ENCODE results near the gene PES1.

DNA sequence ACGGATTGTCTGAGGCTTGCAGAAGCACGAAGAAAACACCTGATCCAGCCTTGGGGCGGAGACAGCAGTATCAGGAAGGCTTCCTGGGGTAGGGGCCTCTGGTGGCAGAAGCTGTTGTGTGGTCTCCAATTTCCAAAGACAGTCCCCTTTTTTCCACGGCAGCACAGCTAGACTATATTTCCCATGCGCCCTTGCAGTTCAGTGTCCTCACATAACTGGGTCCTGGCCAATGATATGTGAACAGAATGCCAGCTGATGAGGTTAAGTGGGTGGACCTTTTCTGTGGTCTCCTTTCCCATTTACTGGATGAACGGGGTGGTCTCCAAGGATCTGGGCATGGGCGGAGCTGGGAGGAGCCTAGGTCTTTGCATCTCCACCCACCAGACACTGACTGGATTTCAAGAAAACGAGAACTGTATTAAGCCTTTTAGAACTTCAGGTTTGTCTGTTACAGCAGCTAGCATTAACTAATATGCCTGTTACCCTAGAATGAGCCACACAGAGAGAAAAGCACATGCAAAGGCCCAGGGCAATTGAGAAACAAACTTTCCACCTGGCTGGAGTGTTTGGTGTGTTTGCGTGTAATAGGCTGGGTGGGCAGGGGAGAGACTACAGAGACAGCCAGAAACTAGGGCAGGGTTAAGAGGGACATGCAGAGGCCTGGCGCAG, 23.4 kb downstream of the PES1 start:
- TF ChIP-seq CTCF (IDR thresholded peaks at IDR 0.05; ENCODE audit: insufficient read depth, low read length, poor library complexity, severe bottlenecking) (no peak), EZH2phosphoT487 (conservative IDR thresholded peaks at IDR 0.05; ENCODE audit: low read length) (no peak)

Data from SU-DHL-6 (cell line).